ENCODE results near the gene CDYL. TPM values are rescaled to one million over a fixed set of nuclear protein-coding genes. Genes with fewer than 3 reads are reported as not detected.
"Not testable (repeated sequence)": the region's sequence is repeated elsewhere in the genome, so short reads cannot be mapped to it uniquely, and the experiment has no call there.

Gene CDYL
- total RNA-seq, 2 experiments from 2014 or later, result 31.1 to 31.2 TPM

DNA sequence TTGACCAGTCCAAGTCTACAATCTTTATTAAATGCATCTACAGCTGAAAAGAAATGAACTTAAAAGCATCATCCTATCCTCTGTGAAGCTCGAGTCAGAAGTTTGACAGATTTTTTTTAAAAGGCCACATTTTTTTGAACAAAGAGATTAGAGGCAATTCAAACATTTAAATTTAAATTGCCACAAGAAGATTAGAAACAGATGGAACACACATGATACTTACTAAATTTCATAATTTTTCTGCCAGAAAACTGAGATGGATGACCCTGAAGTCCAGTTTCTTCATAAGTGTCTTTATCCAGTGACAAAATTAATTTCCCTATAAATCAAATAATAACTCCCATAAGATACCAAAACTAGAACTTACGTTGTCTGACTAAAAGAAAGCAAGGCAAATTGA, 223.4 kb downstream of the CDYL start:
- ChIA-PET CTCF (no interaction called here), POLR2A (no interaction called here)
- Mint-ChIP-seq H3K27ac (no peak overlapping the region), H3K4me3 (no peak overlapping the region), H3K9me3 (no peaks in the 10 kb centered on the region), H3K27me3 (no peaks in the 10 kb centered on the region), H3K36me3 (ENCODE audit: low read depth) (peaks cover 35% of the 10 kb centered on the region), H3K4me1 (ENCODE audit: low read depth) (peaks cover 12% of the 10 kb centered on the region)
- DNase-seq (no peak), ATAC-seq (no peak)
- TF ChIP-seq, protein P1, sequence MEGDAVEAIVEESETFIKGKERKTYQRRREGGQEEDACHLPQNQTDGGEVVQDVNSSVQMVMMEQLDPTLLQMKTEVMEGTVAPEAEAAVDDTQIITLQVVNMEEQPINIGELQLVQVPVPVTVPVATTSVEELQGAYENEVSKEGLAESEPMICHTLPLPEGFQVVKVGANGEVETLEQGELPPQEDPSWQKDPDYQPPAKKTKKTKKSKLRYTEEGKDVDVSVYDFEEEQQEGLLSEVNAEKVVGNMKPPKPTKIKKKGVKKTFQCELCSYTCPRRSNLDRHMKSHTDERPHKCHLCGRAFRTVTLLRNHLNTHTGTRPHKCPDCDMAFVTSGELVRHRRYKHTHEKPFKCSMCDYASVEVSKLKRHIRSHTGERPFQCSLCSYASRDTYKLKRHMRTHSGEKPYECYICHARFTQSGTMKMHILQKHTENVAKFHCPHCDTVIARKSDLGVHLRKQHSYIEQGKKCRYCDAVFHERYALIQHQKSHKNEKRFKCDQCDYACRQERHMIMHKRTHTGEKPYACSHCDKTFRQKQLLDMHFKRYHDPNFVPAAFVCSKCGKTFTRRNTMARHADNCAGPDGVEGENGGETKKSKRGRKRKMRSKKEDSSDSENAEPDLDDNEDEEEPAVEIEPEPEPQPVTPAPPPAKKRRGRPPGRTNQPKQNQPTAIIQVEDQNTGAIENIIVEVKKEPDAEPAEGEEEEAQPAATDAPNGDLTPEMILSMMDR (IDR thresholded peaks at IDR 0.05), result no peak
- intact Hi-C loops (cut with micrococcal nuclease), result no loop called here

DNA sequence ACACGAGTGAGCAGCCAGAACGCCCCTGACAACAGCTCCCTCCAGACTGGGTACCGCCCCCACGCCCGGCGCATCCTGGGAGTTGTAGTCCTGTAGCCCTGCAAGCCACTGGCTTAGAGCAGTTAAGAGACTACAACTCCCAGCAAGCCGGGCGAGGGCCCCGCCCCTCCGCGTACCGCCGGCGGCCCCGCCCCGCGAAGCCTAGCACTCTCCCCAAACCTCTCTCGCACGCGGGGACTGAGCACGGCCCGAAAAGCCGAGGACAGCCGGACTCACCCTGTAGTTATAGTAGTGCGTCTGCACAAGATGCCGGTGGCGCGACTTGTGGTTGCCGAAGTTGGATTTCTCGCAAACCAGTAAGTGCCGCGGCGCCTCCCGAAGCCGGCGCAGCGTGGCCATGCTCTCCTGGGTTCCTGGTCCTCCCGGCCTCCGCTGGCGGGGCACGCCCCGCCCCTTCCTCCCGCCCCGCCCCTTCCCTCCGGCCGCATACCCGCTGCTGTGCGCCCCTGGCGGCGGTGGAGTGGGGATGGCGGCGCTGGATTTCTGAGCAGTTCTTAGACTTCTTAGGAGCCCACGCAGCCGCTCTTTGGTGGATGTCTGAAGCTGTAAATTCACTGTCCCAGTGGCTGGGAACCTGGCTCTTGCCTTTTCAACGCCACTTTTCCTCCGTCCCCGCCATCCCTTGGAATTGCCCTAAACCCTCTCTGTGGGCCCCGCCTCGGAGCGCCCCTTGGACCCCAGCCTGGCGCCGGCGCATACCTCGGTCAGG, 227.6 kb downstream of the CDYL start, which contains the start of gene RPP40:
TSS of gene RPP40 (minus strand) at position 434 of the 769 bp plus-strand sequence. CDS start at position 399, 35 bp downstream.
- ChIA-PET POLR2A (interaction anchor here (1.5 kb wide), 1 partner anchor 21 kb away, joined by 3 read pairs; no protein-coding TSS in a partner anchor), CTCF (interaction anchor here (1.0 to 2.0 kb wide), 3 partner anchors 11 to 27 kb away, joined by 5 to 8 read pairs (median 5); no protein-coding TSS in a partner anchor)
- TF ChIP-seq, protein P1 (IDR thresholded peaks at IDR 0.05), result peak; percentile 78
- Mint-ChIP-seq H3K9me3 (no peaks in the 10 kb centered on the region), H3K27me3 (no peaks in the 10 kb centered on the region), H3K4me3 (peak within 1 kb of the TSS; percentile 91), H3K36me3 (ENCODE audit: low read depth) (peaks cover 15% of the 10 kb centered on the region), H3K4me1 (ENCODE audit: low read depth) (peaks cover 15% of the 10 kb centered on the region), H3K27ac (peak within 1 kb of the TSS; percentile 98)
- intact Hi-C loops (cut with micrococcal nuclease), result no loop called here
- peak; percentile 96 for ATAC-seq
- DNase-seq, result peak; percentile 99

DNA sequence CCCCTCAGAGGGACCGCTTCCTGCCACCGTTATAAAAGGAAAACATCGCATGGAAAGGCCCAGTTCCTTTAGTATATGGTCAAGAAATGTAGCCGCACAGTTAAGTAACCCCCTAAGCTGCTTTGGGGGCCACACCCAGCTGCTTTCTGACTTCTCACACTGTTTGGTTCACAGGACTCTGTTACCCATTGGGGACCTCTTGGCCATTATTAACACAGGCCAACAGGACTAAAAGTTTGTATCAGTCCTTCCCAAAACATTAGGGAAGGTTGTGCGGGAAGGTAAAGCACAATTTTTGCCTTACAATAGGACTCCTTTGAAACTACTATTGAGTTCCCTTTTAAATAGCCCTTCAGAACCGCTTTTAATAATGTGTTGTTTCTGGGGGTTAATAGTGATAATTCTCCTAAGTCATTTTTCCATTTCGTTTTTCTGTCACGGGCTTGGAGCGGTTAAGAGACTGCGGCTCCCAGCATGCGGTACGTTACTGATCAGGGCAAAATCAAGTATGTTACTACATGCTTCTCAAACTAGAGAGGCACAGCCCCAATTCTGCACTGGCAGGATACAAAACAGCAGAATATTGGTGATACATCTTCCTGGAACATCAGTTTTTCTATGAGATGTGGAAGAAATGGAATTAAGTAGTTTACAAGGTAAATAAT, 228.3 kb downstream of the CDYL start:
- CTCF ChIA-PET, result interaction anchor here (1.0 to 1.8 kb wide), 2 partner anchors 10 to 19 kb away, joined by 5 read pairs; no protein-coding TSS in a partner anchor

DNA sequence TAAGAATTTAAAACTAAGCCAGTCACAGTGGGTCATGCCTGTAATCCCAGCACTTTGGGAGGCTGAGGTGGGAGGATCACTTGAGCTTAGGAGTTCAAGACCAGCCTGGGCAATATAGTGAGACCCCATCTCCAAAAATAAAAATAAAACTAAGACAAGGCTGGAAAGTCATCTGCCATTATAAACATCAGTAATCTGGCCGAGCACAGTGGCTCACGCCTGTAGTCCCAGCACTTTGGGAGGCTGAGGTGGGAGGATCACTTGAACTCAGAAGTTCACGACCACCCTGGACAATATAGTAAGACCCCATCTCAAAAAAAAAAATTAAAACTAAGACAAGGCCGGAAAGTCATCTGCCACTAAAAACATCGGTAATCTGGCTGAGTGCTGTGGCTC, 228.8 kb downstream of the CDYL start:
- CTCF ChIA-PET, result interaction anchor here (1.8 kb wide), 1 partner anchor 26 kb away, joined by 13 read pairs; no protein-coding TSS in a partner anchor
- intact Hi-C loops (cut with micrococcal nuclease); H3K27ac Mint-ChIP-seq; H3K36me3 Mint-ChIP-seq (ENCODE audit: low read depth); H3K9me3 Mint-ChIP-seq; ATAC-seq; POLR2A ChIA-PET; H3K27me3 Mint-ChIP-seq; H3K4me3 Mint-ChIP-seq; DNase-seq: not testable (repeated sequence)
- H3K4me1 Mint-ChIP-seq (ENCODE audit: low read depth), result peaks cover 15% of the 10 kb centered on the region

More for the DNA sequence above, 228.3 kb downstream of the CDYL start:
- H3K4me3 Mint-ChIP-seq, result peak overlapping the region; percentile 91
- H3K36me3 Mint-ChIP-seq (ENCODE audit: low read depth), result peaks cover 10% of the 10 kb centered on the region
- peaks cover 15% of the 10 kb centered on the region for H3K4me1 Mint-ChIP-seq (ENCODE audit: low read depth)
- POLR2A ChIA-PET, result interaction anchor here (1.5 kb wide), 1 partner anchor 22 kb away, joined by 3 read pairs; no protein-coding TSS in a partner anchor
- no peaks in the 10 kb centered on the region for H3K27me3 Mint-ChIP-seq
- H3K9me3 Mint-ChIP-seq, result no peaks in the 10 kb centered on the region
- DNase-seq (no peak), ATAC-seq (no peak)
- intact Hi-C loops (cut with micrococcal nuclease), result no loop called here
- peak overlapping the region; percentile 98 for H3K27ac Mint-ChIP-seq
- TF ChIP-seq, protein P1 (IDR thresholded peaks at IDR 0.05), result no peak

Other genes with a start within 250 kb of the CDYL start
- 10 to 100 TPM in 1 of 2 experiments, 1 to 10 TPM in 1; 9.5 to 11.1 TPM for gene RPP40, start 227.6 kb downstream of the CDYL start, total RNA-seq

All from activated CD8-positive, alpha-beta T cell treated with anti-CD3 and anti-CD28 coated beads for 36 hours (primary cell).